ENCODE data around the gene VPS16.

The VPS16 gene

DNA sequence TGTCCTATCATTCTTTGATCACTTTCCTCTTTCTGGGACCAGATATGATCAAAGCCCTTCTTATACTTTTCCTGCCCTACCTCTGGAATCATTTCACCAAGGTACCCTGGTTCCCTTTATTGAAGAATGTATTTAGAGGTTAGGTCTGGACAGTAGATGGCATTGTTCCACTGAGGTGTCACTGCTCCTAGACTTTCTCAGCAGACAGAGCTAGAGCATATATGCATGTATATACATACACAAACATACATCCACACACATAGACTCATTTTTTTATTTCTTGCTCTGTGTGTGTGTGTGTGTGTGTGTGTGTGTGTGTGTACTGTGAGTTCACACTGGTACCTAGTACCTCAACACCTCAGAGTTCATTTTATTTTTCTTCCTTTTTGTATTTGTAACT is 73.6 kb downstream of the VPS16 start:
- peak; percentile 50 for DNase-seq (ENCODE audit: low read depth)
- TF ChIP-seq, protein P1, sequence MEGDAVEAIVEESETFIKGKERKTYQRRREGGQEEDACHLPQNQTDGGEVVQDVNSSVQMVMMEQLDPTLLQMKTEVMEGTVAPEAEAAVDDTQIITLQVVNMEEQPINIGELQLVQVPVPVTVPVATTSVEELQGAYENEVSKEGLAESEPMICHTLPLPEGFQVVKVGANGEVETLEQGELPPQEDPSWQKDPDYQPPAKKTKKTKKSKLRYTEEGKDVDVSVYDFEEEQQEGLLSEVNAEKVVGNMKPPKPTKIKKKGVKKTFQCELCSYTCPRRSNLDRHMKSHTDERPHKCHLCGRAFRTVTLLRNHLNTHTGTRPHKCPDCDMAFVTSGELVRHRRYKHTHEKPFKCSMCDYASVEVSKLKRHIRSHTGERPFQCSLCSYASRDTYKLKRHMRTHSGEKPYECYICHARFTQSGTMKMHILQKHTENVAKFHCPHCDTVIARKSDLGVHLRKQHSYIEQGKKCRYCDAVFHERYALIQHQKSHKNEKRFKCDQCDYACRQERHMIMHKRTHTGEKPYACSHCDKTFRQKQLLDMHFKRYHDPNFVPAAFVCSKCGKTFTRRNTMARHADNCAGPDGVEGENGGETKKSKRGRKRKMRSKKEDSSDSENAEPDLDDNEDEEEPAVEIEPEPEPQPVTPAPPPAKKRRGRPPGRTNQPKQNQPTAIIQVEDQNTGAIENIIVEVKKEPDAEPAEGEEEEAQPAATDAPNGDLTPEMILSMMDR (IDR thresholded peaks at IDR 0.05; ENCODE audit: insufficient read depth, low read depth, low read length, missing control alignments): peak; percentile 42
- no peak overlapping the region for H3K4me3 ChIP-seq (ENCODE audit: low read length)

Measured in epithelial cell of esophagus (primary cell).